HG03280 (cell line): Measurements from ENCODE around the gene HOXC5.

Experiments used
- ATAC-seq: cut with Tn5 transposase; IDR thresholded peaks from one replicate; pipeline ENCODE4 v1.9.1; 2021; ENCODE audit warnings: mild to moderate bottlenecking, moderate library complexity; ENCODE audit not compliant: unreplicated experiment

The HOXC5 gene

DNA sequence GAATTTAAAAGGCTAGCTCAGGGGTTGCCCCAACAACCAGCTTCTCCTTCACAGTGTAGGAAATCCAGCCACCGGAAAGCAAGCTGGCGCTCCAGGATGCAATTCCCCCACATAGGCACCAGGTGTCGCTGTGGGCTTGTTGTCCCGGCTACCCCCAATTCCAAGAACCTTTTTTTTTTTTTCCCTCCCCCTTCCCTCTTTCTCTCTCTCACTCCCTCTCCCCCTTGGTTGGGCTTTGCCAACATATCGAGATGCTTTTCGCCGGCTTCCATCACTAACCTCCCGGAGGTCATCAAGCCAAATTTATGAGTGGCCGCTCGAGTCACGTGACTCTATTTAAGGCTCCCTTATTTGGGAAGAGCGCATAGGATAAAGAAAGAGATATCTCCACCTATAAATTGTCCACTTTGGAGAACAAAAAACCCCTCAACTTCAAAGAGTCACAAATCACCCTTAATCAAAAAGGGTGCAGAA lies at the start of gene HOXC5:
Gene HOXC5 (plus strand): TSS at position 424 of the 474 bp plus-strand sequence. CDS start 73 bp downstream, outside the sequence.
- no peak for ATAC-seq

DNA sequence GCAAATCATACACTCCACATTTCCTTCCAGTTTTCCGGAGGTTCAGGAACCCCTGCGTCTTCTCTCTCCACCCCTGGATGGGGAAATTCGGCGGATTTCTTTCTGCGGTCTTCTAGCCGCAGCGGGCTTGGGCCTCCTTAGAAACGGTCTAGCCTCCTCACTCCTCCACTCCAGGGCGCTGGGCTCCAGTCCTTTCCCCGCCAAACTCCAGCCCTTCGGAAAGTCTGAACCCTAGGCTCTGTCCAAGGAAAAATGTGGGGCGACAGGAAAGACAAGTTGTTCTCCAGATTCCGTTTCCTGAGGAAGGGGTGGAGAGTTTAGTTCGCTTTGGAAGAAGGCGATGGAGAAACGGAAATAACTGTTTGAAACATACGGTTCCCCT lies 49.3 kb upstream of the HOXC5 start:
- ATAC-seq, result no peak

DNA sequence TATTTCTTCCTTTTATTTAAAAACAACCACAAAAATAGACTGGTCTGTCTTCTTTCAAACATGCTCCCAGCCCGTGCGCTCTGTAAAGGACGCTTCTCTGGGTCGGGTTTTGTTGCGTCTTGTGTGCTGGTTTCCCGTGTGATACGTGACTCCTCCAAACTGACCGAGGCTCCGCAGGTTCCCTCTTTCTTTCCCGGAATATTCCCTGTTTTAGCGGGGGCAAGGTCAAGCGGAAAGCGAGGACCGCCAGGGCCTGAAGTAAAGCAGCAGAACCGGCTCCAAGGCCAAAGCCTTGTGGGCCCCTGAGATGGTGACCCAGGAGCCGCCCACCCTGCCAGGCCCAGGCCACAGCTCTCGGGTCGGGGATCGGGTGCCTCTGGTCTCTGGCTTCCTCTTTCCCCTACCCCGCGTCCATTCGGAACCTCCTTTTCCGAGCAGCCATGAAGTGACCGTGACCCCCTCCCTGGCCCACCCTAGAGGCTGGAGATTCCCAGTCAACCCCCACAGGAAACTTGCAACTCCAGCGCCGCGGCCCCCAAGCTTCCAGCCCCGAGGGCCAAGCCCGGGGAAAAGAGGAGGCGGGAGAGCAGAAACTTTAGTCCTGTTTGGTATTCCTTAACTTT lies 48.8 kb upstream of the HOXC5 start:
- no peak for ATAC-seq

DNA sequence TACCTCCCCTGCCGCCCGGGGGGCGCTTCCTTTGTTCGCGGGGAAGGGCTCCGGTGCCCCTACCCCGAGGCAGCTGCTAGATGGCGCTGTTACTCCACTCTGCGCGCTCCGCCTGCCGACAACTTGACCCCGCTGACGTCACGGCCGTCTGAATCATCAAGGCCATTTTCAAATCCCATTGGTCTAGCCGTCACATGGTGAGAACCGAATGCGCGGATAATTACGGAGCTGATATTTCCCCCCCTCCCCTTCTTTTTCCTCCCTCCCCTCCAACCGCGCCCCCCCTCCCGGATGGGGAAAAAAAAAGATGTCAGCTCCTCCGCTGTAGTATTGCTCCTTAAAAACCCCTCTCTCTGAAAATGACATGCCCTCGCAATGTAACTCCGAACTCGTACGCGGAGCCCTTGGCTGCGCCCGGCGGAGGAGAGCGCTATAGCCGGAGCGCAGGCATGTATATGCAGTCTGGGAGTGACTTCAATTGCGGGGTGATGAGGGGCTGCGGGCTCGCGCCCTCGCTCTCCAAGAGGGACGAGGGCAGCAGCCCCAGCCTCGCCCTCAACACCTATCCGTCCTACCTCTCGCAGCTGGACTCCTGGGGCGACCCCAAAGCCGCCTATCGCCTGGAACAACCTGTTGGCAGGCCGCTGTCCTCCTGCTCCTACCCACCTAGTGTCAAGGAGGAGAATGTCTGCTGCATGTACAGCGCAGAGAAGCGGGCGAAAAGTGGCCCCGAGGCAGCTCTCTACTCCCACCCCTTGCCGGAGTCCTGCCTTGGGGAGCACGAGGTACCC lies 47.8 kb upstream of the HOXC5 start, which contains the start of gene HOXC10:
Gene HOXC10 (plus strand): TSS at position 246 of the 791 bp plus-strand sequence. CDS start 114 bp downstream, at position 360.
- no peak for ATAC-seq

DNA sequence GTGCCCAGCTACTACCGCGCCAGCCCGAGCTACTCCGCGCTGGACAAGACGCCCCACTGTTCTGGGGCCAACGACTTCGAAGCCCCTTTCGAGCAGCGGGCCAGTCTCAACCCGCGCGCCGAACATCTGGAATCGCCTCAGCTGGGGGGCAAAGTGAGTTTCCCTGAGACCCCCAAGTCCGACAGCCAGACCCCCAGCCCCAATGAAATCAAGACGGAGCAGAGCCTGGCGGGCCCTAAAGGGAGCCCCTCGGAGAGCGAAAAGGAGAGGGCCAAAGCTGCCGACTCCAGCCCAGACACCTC lies 47.2 kb upstream of the HOXC5 start:
- no peak for ATAC-seq

DNA sequence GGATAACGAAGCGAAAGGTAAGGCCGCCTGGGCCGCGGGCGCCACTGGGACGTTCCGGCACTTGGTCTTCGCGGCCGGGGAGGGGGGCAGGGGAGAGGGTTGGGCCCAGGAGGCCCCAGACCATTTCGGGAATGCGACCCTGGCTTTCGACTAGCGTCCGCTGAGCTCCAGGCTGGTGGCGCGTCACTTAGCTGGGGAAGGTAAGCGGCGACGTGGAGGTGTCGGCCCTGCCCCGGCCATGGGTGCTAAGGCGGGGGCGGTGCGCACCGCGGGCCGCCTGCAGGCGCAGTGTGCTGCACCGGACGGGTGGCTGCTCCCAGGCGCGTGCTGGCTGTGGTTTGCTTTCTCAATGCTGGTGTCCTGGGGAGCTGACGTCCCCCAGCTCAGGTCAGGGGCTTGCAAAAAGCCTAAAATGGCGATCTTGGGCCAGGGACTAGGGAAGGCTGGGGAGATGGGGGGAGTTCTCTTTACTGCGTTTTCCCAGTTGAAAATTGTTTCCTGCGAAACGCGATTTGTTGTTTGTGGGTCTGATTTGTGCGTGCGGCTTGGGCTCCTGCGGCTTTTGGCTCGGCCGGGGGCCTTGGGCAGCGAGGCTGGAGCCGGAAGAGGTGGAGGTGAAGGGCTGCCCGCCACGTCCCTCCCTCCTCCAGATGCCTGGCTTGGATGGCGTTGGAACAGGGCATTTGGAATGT lies 46.7 kb upstream of the HOXC5 start:
- no peak for ATAC-seq

DNA sequence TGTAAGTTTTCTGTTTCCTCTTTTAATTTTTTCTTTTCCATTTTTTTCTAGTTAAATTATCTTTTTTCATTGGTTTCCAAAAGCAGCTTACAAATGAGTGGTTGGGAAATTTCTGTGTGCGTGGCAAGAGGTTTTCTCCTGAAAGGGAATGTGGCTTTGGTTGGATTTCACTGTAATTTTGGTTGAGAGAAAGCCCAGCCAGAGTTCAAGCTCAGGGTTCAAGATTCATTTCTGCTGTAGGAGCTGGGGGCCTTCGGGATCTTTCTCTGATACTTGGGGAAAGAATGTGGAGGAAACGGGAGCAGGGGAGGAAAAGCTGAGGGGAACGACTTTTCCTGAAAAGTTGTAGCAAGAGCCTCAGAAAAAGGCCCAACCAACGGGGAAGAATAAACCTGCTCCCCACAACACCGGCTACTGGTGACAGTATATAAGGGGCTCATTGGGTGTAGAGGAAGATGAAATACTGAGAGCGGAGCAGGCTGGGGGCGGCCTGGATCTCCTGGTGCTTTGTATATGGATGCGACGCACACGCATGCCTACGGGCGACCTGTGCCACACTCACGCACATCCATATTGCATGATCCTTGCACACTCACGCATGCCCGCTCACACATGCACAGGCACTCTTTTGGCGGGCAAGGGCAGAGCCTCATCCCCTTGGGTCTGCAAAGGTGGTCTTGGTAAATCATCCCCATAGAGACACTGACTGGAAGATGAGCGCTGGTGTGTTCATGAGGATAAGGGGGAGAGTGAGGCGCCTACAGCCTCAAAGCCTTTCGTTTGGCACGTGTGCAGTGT lies 46.0 kb upstream of the HOXC5 start:
- ATAC-seq, result no peak

DNA sequence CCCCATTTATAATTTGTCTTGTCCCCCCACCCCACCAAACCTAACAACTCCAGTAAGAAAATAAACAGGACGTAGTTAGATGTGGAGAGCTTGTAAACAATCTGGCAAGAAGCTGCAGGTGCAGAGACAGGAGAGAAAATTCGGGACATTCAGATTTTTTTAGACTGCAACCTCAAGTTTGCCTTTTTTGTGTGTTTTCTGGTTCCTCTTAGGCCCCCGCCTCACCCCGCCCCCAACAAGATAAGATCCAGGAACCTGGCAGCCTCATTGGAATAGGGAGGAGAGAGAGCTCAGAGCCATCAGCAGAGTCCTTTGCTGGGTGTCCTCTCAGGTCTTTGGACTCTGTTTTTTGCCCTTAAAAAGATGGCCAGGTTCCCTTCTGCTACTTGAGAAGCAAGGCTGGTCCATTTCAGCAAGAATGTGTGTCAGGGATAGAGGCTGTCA lies 45.0 kb upstream of the HOXC5 start:
- no peak for ATAC-seq

DNA sequence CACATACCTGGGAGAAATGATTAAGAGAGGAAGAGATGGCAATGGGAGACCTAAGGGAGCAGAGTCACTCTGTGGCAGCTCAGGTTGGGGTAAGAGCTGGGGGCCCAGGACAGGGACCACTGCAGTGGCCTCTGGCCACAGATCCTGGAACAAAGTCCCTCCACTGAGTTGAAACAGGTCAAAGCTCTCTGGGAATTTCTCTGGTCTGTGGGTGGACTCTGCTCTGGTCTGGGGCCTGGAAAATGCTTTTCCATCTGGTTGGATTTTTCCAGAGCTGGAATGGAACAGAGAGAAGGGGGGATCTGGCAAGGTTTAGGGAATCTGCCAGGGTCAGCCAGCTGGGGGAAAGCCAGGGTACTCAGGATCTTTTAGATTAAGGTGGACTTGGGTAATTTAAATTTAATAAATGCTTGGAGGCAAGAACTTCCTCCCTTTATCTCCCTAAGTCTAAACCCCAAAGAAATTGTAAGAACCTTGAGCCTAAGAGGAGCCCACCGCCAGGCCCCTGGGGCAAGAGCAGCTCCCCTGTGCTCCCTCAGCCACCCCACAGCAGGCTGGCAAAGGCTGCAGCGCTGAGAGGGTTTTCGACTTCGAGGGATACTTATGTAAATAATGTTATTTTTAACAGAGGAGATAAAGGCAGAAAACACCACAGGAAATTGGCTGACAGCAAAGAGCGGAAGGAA lies 44.2 kb upstream of the HOXC5 start:
- no peak for ATAC-seq

DNA sequence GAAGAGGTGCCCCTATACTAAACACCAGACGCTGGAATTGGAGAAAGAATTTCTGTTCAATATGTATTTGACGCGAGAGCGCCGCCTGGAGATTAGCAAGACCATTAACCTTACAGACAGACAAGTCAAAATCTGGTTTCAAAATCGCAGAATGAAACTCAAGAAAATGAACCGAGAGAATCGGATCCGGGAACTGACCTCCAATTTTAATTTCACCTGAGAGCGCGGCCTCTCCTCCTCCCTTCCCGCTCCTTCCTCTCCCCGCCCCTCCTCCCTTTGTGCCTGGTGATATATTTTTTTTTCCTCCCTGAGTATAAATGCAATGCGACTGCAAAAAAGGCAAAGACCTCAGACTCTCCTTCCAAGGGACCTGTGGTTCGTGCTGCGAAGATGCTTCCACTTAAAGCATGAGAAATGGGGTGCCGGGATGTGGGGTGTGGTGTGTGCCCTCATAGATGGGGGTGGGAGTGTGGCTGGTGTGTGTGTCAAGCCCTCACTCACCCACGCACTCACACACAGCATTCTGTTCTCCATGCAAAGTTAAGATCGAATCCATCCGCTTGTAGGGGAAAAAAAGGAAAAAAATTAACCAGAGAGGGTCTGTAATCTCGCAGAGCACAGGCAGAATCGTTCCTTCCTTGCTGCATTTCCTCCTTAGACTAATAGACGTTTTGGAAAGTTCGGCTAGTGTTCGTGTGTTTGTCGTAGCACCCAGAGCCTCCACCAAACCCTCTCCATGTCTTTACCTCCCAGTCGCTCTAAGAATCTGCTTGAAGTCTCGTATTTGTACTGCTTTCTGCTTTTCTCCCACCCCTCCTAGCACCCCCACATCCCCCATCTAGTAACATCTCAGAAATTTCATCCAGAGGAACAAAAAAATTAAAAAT lies 43.4 kb upstream of the HOXC5 start:
- peak; percentile 47 for ATAC-seq

DNA sequence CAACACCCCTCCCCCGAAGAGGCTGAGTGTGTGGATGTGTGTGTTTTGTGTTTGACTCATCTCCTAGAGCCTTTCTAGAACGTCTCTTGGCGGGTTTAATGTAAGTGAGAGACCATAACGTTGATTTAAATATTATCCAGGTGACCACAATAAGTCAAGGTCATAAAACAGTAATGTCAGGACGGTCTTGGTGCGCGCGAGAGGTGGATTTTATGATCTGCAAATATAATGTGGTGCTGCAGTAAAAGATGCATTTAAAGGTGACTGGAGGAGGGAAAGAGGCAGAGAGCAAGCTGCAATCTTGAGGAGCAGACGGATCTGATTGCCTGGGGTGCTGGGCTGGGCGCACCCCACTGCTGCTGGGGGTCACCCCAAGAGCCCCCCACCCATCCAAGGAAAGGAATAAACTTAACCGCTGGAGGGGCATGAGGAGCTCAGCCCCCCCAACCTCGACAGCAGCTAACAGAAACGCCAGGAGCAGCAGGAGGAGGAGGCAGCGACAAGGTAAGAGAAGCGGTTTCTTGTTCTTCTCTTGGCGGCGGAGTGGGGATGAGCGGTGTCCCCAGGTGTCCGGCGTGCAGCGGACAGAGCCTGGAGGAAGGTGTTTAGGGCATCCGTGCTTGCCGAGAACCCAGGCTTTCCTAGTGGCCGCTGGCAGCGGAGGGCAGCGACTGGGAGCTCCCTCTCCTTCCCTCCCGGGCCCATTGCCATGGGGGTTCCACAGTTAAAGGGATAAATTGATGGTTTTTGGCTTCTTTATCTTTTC lies 42.4 kb upstream of the HOXC5 start:
- no peak for ATAC-seq

DNA sequence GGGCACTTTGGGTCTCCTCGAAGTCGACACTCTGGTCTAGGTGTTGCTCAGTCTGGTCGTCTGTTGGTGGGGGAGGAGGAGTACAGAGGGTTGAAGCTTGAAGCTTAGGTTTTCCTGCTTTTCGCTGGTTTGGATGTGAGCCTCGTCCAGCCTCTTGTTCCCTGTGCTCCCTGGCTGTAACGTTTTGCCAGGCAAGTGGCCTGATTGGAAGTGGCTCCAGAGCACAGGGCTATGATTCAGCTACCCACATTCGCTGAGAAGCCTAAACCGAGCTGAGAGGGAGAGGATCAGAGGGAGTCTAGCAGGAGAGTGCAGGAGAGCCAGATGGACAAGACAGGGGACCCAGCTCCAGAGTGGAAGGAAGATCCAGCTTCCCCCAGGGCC lies 41.8 kb upstream of the HOXC5 start:
- no peak for ATAC-seq

DNA sequence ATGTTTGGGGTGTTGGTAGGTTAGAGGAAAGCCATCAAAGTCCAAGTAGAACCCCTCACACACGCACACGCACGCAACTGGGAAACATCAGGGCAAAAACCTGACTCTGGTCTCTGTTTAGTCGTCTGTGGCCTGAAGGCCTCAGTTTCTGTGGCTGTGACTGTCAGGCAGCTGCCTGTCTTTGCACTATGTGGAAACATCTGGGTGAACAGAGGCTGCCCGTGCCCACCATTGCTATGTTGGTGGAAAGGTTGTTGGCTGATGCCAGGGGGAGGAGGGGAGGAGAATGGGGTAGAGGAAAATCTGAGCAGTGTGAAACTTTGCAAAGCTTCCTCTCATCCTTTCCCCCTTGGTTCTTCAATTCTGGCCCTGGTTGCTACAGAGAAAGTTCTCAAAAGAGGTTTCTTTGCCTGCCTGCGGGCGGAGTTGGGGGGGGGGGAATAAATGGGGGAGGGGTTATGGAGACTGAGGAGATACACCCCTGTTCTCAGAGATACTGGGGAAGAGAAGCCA lies 40.4 kb upstream of the HOXC5 start:
- ATAC-seq, result no peak

DNA sequence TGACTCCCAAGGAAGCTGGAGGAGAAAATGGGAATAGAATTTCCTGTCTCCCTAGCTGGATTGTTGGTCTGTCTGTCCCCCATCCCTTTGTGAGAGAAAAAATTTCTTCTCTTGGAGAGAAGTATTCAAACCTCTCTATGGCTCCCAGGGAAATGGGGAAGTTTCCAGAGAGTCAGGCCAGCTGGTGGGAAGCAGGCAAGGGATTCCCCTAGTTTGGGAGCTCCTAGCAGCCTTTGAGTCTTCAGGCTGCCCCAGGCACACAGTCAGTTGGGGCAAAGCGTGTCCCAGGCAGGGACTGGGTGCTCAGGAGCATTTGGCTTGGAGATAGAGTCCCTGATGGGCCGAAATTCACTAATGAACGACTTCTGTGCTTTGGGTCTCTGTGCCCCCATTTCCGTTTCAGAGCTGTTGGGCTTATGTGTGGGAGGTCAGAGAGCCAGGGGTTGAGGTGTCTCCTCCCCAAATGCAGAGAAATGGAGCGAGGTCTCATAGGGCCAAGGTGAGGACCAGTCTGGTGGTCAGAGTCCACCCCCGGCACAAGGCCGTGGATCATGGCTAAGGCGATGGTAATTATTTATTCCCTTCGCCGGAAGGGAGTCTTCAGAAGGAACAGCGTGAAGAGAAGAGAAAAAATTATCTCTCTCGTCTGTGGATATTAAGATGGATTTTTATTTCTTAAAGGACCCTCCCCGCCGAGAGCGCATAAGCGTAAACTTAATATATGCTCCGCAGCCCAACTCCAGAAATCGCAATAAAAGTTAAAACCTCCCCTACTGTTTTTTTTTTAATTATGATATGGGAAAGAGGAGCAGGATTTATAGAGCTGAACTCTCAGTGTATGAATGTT lies 39.5 kb upstream of the HOXC5 start:
- ATAC-seq, result no peak

DNA sequence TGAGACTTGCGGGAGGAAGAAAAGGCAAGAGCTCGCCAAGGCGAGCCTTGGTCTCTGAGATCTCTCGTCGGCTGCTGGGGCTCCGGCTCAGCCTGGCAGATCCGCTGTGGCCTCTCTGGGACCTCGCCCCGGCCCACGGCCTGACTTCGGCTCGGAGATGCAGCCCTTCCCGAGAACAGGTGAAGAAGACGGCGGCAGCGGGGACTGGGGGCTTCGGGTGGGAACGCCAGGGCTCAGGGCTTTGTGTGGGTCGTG lies 38.9 kb upstream of the HOXC5 start:
- ATAC-seq, result no peak

DNA sequence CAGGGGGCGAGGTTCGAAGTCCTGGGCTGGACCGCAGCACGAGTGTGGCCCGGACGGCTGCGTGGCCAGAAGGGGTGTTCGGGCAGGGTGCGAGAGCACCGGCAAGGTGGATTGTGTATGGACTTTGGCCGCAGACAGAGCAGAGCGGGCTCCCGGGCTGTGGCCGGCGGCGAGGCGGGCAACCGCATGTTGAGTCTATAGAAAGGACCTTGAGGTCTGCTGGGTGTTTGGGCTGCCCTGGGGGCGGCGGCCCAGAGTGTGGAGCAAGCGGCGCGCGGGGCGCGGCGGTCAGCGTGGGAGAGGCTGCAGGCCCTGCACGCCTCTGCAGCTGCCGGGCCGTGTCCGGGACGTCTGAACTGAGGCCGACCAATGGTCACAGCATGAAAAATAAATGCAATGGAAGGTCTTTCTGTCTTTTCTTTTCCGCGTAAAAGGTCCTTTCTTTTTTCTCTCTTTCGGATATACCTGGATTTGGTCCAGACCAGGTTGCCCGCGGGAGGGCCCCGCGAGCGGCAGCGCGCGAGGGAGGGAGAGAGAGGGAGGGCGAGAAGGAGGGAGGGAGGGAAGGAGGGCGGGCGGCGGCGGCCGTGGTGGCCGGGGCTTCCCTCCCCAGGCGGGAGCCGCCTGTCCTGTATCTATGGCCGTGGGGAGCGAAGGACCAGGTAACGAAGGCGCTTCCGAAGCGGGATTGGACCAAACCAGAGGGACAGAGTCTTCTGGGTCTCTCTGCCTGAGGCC lies 38.4 kb upstream of the HOXC5 start:
- no peak for ATAC-seq

DNA sequence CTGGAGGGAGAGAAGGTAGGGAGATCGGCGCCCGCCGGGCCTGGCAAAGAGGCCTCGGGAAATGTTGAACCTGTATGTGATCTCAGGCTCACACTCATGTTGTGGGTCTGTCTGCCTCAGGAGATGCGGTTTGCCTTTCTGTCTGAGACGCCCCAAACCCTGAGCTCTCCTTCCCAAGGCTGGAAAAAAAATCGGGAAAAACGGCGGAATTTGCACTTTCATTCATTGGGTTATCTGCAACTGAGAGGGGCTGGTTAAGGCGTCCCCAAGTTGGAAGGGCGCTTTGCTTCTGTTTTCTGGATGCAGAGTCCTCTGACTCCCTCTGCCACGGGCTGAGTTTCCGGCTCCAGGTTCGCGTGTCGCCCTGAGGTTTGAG lies 37.9 kb upstream of the HOXC5 start:
- no peak for ATAC-seq
